Glutamatergic neuron (in vitro differentiated cells): ENCODE measurements around the gene RHBDF2. TPM values are rescaled to one million over a fixed set of nuclear protein-coding genes. Genes with fewer than 3 reads are reported as not detected.
"Not testable (repeated sequence)": the region's sequence is repeated elsewhere in the genome, so short reads cannot be mapped to it uniquely, and the experiment has no call there.

Source experiments
- DNase-seq: peaks from one replicate; pipeline ENCODE4 v3.0.0; 2022
- H3K27ac Mint-ChIP-seq: one replicate; pipeline ENCODE4 v1.8.0; 2020; ENCODE audit warnings: mild to moderate bottlenecking, mixed read lengths, inconsistent platforms; ENCODE audit not compliant: unreplicated experiment
- H3K27me3 Mint-ChIP-seq: one replicate; pipeline ENCODE4 v1.8.0; 2020; ENCODE audit warnings: mild to moderate bottlenecking, moderate library complexity, mixed read lengths, inconsistent platforms; ENCODE audit not compliant: unreplicated experiment
- H3K36me3 Mint-ChIP-seq: one replicate; pipeline ENCODE4 v1.8.0; 2020; ENCODE audit warnings: mild to moderate bottlenecking, mixed read lengths, inconsistent platforms; ENCODE audit not compliant: unreplicated experiment
- H3K4me1 Mint-ChIP-seq: one replicate; pipeline ENCODE4 v1.8.0; 2020; ENCODE audit warnings: mild to moderate bottlenecking, low read depth, mixed read lengths, inconsistent platforms; ENCODE audit not compliant: unreplicated experiment
- H3K4me3 Mint-ChIP-seq: one replicate; pipeline ENCODE4 v1.8.0; 2020; ENCODE audit warnings: mild to moderate bottlenecking, mixed read lengths, inconsistent platforms; ENCODE audit not compliant: unreplicated experiment
- H3K9me3 Mint-ChIP-seq: one replicate; pipeline ENCODE4 v1.8.0; 2020; ENCODE audit warnings: mild to moderate bottlenecking, moderate library complexity, mixed read lengths, inconsistent platforms; ENCODE audit not compliant: unreplicated experiment
- total RNA-seq: library from RNA; stranded (reverse); fragmentation: NEBNext Ultra II Directional; extraction: Animal tissue kit (Norgen Biotek cat#: 25700); gene quantifications from one replicate; pipeline ENCODE4 v1.2.1, GENCODE V29; 2021; ENCODE audit not compliant: unreplicated experiment
- TF ChIP-seq, protein P1 (sequence below): fragments of 200-600 bp; sonication (generic); IDR thresholded peaks from one replicate; pipeline ENCODE4 v1.5.0; 2021; ENCODE audit not compliant: partially characterized antibody, unreplicated experiment

The RHBDF2 gene
- total RNA-seq, 1 donor from 2014 or later = 1.9 TPM

DNA sequence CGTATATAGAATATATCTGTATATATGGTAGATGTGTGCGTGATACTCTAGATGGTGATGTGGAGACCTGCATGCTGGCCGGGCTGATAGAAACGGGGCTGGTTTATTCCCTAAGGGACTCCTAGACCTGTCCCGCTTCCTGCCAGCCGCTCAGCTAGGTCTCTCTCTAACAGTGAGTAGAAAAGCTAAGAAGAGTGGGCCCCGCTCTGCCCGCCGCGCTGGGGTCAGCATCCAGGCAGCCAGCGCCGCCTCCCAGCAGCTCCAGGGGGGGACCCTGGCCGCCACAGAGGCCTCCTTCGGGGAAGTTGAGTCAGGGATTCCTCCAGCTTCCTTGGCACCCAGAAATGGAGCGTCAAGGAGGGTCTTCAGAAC lies 26.9 kb upstream of the RHBDF2 start:
- Mint-ChIP-seq H3K27ac (no peak overlapping the region), H3K27me3 (peaks cover 7% of the 10 kb centered on the region), H3K4me1 (peaks cover 20% of the 10 kb centered on the region), H3K4me3 (no peak overlapping the region), H3K36me3 (no peaks in the 10 kb centered on the region), H3K9me3 (peaks cover 3% of the 10 kb centered on the region)
- DNase-seq = no peak
- TF ChIP-seq, protein P1, sequence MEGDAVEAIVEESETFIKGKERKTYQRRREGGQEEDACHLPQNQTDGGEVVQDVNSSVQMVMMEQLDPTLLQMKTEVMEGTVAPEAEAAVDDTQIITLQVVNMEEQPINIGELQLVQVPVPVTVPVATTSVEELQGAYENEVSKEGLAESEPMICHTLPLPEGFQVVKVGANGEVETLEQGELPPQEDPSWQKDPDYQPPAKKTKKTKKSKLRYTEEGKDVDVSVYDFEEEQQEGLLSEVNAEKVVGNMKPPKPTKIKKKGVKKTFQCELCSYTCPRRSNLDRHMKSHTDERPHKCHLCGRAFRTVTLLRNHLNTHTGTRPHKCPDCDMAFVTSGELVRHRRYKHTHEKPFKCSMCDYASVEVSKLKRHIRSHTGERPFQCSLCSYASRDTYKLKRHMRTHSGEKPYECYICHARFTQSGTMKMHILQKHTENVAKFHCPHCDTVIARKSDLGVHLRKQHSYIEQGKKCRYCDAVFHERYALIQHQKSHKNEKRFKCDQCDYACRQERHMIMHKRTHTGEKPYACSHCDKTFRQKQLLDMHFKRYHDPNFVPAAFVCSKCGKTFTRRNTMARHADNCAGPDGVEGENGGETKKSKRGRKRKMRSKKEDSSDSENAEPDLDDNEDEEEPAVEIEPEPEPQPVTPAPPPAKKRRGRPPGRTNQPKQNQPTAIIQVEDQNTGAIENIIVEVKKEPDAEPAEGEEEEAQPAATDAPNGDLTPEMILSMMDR = no peak

DNA sequence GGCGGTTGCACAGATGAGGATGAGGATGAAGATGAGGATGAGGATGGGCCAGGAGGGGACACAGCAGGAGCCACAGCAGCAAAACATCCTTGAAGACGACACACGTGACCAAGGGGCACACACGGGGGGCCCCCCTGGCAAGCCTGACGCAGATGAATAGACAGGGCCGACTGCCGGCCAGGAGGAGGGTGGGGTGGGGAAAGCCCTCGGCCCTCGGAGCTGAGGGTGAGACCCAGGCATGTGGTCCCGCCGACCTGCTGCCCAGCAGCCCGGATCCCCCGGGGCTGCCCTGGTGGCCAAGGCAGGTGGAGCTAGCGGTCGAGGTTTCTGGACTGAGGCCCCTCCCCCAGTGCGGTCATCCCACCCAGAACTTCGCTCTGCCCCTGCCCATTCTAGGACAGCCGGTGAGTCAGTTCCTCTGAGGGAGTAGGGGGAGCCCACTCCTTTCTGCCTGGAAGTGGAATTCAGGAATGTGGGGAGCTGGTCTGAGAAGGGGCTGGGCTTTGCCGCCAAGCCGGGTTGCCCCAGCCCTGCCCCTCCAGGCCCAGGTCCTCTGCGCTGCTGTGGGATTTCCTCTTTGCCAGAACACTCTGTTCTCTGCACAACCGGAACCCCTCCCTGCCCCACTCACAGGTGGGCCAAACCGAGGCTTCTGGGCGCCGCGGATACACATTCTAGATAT lies 26.3 kb upstream of the RHBDF2 start:
- peak; percentile 45 for DNase-seq
- Mint-ChIP-seq H3K4me3 (peak overlapping the region; percentile 58), H3K9me3 (peaks cover 3% of the 10 kb centered on the region), H3K4me1 (peaks cover 20% of the 10 kb centered on the region), H3K27ac (peak overlapping the region; percentile 70), H3K27me3 (peaks cover 7% of the 10 kb centered on the region), H3K36me3 (no peaks in the 10 kb centered on the region)
- TF ChIP-seq, protein P1 = no peak

DNA sequence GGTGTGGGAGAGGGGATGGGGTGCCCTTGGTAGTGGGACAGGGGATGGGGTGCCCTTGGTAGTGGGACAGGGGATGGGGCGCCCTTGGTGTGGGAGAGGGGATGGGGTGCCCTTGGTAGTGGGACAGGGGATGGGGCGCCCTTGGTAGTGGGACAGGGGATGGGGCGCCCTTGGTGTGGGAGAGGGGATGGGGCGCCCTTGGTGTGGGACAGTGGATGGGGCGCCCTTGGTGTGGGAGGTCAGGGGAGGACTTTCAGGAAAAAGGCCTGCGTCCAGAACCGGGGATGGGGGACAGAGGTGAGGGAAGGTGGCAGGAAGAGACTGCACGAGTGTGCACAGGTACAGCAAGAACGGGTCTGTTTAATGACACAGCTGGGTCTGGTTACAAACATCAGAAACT lies 25.8 kb upstream of the RHBDF2 start:
- Mint-ChIP-seq H3K4me3 (peak overlapping the region; percentile 58), H3K27ac (peak overlapping the region; percentile 70), H3K4me1 (peaks cover 18% of the 10 kb centered on the region)
- not testable (repeated sequence) for DNase-seq, H3K36me3 Mint-ChIP-seq, H3K27me3 Mint-ChIP-seq, H3K9me3 Mint-ChIP-seq

DNA sequence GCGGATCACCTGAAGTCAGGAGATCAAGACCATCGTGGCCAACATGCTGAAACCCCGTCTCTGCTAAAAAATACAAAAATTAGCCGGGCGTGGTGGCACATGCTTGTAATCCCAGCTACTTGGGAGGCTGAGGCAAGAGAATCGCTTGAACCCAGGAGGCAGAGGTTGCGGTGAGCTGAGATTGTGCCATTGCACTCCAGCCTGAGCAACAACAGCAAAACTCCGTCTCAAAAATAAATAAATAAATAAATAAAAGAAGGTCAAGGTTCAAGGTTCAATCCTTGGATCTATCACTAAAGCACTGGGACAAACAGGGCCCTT lies 24.2 kb upstream of the RHBDF2 start:
- not testable (repeated sequence) for H3K9me3 Mint-ChIP-seq, H3K27me3 Mint-ChIP-seq, H3K4me3 Mint-ChIP-seq, DNase-seq, H3K36me3 Mint-ChIP-seq, H3K27ac Mint-ChIP-seq
- peaks cover 12% of the 10 kb centered on the region for H3K4me1 Mint-ChIP-seq

DNA sequence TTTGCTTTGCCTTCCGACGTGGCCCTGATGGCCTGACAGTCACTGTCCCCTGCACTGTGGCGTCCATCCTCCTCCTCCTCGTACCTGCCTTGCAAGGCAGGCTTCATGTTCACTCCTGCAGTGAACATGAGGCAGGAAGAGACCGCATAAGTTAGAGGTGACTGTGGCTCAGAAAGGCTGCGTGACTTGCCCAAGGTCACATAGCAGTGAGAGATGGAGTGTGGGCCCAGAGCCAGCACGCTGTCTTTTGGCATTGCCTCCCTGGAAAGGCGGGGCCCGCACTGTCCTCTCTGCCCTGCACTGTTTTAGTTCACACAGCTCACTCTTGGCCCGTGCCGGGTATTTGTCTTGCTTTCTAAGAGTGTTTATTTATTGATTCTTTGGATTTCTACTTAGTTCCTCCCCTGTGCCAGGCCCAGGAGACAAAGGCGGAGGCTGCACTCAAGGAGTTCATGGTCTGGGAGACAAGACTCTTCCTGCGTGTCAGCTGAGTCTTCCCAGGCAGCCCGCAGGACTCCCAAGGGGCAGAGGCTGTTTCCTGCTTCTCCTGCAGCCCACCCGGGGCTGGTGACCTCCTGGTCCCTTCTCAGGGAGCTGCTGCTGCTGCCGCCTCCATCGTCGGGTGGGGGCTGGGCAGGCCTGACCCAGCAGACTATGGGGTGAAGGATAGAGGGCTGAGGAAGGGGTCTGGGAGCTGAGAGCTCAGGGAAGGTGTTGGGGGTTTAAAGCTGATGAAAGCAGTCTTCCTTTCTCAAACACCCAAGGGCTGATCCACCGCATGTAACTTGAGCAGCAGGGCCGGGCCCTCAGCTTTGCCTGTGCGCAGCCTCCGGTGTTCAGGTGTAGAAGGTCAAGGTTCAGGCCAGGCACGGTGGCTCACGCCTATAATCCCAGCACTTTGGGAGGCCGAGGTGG lies 23.6 kb upstream of the RHBDF2 start:
- Mint-ChIP-seq H3K4me1 (peaks cover 7% of the 10 kb centered on the region), H3K27ac (no peak overlapping the region), H3K27me3 (peaks cover 8% of the 10 kb centered on the region), H3K36me3 (no peaks in the 10 kb centered on the region), H3K4me3 (peak overlapping the region; percentile 52), H3K9me3 (no peaks in the 10 kb centered on the region)
- TF ChIP-seq, protein P1 = no peak
- DNase-seq = no peak
